ENCODE measurements around the gene SAYSD1. TPM values are rescaled to one million over a fixed set of nuclear protein-coding genes. Genes with fewer than 3 reads are reported as not detected.

The SAYSD1 gene
- total RNA-seq, 1 experiment from 2014 or later, result 7.6 TPM

GRCh38 chr6:39114388-39114703 lies 640 bp downstream of the SAYSD1 start:
- no peak for DNase-seq (ENCODE audit: low read depth)
- in situ Hi-C loops (cut with HindIII; ENCODE audit: low pct_unique_long_range_greater_than_20kb, low sequenced_read_pairs), result no loop called here

- in situ Hi-C loops (cut with HindIII; ENCODE audit: low pct_unique_long_range_greater_than_20kb, low sequenced_read_pairs), result no loop called here
- no peak for DNase-seq (ENCODE audit: low read depth)
These were observed 1.2 kb downstream of the SAYSD1 start for GRCh38 chr6:39113788-39114187.

- in situ Hi-C loops (cut with HindIII; ENCODE audit: low pct_unique_long_range_greater_than_20kb, low sequenced_read_pairs), result no loop called here
These were observed 3.7 kb downstream of the SAYSD1 start for GRCh38 chr6:39111280-39111679.

GRCh38 chr6:39108041-39108839 lies 6.7 kb downstream of the SAYSD1 start:
- in situ Hi-C loops (cut with HindIII; ENCODE audit: low pct_unique_long_range_greater_than_20kb, low sequenced_read_pairs), result no loop called here
- no peak for DNase-seq (ENCODE audit: low read depth)

More at GRCh38 chr6:39111280-39111679, 3.7 kb downstream of the SAYSD1 start:
- no peak for DNase-seq (ENCODE audit: low read depth)

GRCh38 chr6:39107641-39108040 lies 7.3 kb downstream of the SAYSD1 start:
- no peak for DNase-seq (ENCODE audit: low read depth)
- in situ Hi-C loops (cut with HindIII; ENCODE audit: low pct_unique_long_range_greater_than_20kb, low sequenced_read_pairs), result no loop called here

GRCh38 chr6:39107034-39107433 lies 8.0 kb downstream of the SAYSD1 start:
- in situ Hi-C loops (cut with HindIII; ENCODE audit: low pct_unique_long_range_greater_than_20kb, low sequenced_read_pairs), result no loop called here
- DNase-seq (ENCODE audit: low read depth), result no peak

GRCh38 chr6:39104528-39104927 lies 10.5 kb downstream of the SAYSD1 start:
- in situ Hi-C loops (cut with HindIII; ENCODE audit: low pct_unique_long_range_greater_than_20kb, low sequenced_read_pairs), result no loop called here
- DNase-seq (ENCODE audit: low read depth), result no peak

- in situ Hi-C loops (cut with HindIII; ENCODE audit: low pct_unique_long_range_greater_than_20kb, low sequenced_read_pairs), result no loop called here
These were observed 12.2 kb downstream of the SAYSD1 start for GRCh38 chr6:39102821-39103136.

GRCh38 chr6:39102071-39102820 lies 12.7 kb downstream of the SAYSD1 start:
- no peak for DNase-seq (ENCODE audit: low read depth)
- in situ Hi-C loops (cut with HindIII; ENCODE audit: low pct_unique_long_range_greater_than_20kb, low sequenced_read_pairs), result no loop called here

More at GRCh38 chr6:39102821-39103136, 12.2 kb downstream of the SAYSD1 start:
- DNase-seq (ENCODE audit: low read depth), result no peak

- DNase-seq (ENCODE audit: low read depth), result no peak
- in situ Hi-C loops (cut with HindIII; ENCODE audit: low pct_unique_long_range_greater_than_20kb, low sequenced_read_pairs), result no loop called here
These were observed 14.6 kb downstream of the SAYSD1 start for GRCh38 chr6:39100358-39100757.

- in situ Hi-C loops (cut with HindIII; ENCODE audit: low pct_unique_long_range_greater_than_20kb, low sequenced_read_pairs), result no loop called here
- DNase-seq (ENCODE audit: low read depth), result no peak
These were observed 19.4 kb downstream of the SAYSD1 start for GRCh38 chr6:39095578-39095977.

- in situ Hi-C loops (cut with HindIII; ENCODE audit: low pct_unique_long_range_greater_than_20kb, low sequenced_read_pairs), result no loop called here
- DNase-seq (ENCODE audit: low read depth), result no peak
These were observed 21.8 kb downstream of the SAYSD1 start for GRCh38 chr6:39093149-39093708.

GRCh38 chr6:39092124-39092523 lies 22.9 kb downstream of the SAYSD1 start:
- in situ Hi-C loops (cut with HindIII; ENCODE audit: low pct_unique_long_range_greater_than_20kb, low sequenced_read_pairs), result no loop called here
- DNase-seq (ENCODE audit: low read depth), result no peak

GRCh38 chr6:39091220-39091619 lies 23.8 kb downstream of the SAYSD1 start:
- DNase-seq (ENCODE audit: low read depth), result no peak
- in situ Hi-C loops (cut with HindIII; ENCODE audit: low pct_unique_long_range_greater_than_20kb, low sequenced_read_pairs), result no loop called here

GRCh38 chr6:39090036-39090435 lies 24.9 kb downstream of the SAYSD1 start:
- in situ Hi-C loops (cut with HindIII; ENCODE audit: low pct_unique_long_range_greater_than_20kb, low sequenced_read_pairs), result no loop called here
- no peak for DNase-seq (ENCODE audit: low read depth)

GRCh38 chr6:39088331-39088730 lies 26.7 kb downstream of the SAYSD1 start:
- in situ Hi-C loops (cut with HindIII; ENCODE audit: low pct_unique_long_range_greater_than_20kb, low sequenced_read_pairs), result no loop called here
- DNase-seq (ENCODE audit: low read depth), result no peak

- in situ Hi-C loops (cut with HindIII; ENCODE audit: low pct_unique_long_range_greater_than_20kb, low sequenced_read_pairs), result no loop called here
- DNase-seq (ENCODE audit: low read depth), result no peak
These were observed 27.8 kb downstream of the SAYSD1 start for GRCh38 chr6:39087197-39087596.

GRCh38 chr6:39086711-39087110 lies 28.3 kb downstream of the SAYSD1 start:
- no peak for DNase-seq (ENCODE audit: low read depth)
- in situ Hi-C loops (cut with HindIII; ENCODE audit: low pct_unique_long_range_greater_than_20kb, low sequenced_read_pairs), result no loop called here

- DNase-seq (ENCODE audit: low read depth), result no peak
- in situ Hi-C loops (cut with HindIII; ENCODE audit: low pct_unique_long_range_greater_than_20kb, low sequenced_read_pairs), result no loop called here
These were observed 28.7 kb downstream of the SAYSD1 start for GRCh38 chr6:39086294-39086693.

Measured in Caki2 (cell line).